SK-N-SH (cell line): ENCODE results near the gene HIBADH. TPM values are rescaled to one million over a fixed set of nuclear protein-coding genes. Genes with fewer than 3 reads are reported as not detected.

ENCODE experiments used
- CTCF ChIA-PET: fragments of 300-600, 350-600 bp; formaldehyde crosslinking; extraction: SDS; loops from one replicate; lab custom pipeline; 2021; lab: Yijun Ruan, JAX
- POLR2A ChIA-PET: fragments of 350-600 bp; sonication (Branson Sonifier 250); formaldehyde crosslinking; extraction: SDS; loops from one replicate; lab custom pipeline; 2020; ENCODE audit warnings: antibody characterized with exemption, inconsistent platforms; lab: Yijun Ruan, JAX
- DNase-seq: peaks from one replicate; pipeline ENCODE4 v3.0.0; 2012
- H2AFZ ChIP-seq: fragments of 200-600 bp; sonication (generic); 2 replicates; pipeline ENCODE4 v1.8.1; 2016; ENCODE audit warnings: antibody characterized with exemption, mild to moderate bottlenecking, low read depth
- H3F3A ChIP-seq: fragments of 200-600 bp; sonication (generic); replicated peaks from 2 replicates; pipeline ENCODE3; 2016; ENCODE audit warnings: antibody characterized with exemption, mild to moderate bottlenecking; ENCODE audit not compliant: insufficient read depth
- H3K27ac ChIP-seq, 2 experiments: fragments of 200-500 bp in 1 of 2; fragments of 200-600 bp in 1 of 2; sonication (Bioruptor generic) in 1 of 2; sonication (generic), shearing (Covaris generic) in 1 of 2; 2 replicates each; pipeline versions ENCODE4 v1.5.1 to v1.6.1; 2014 to 2016; ENCODE audit warnings: low read depth in 2 of 2, inconsistent platforms in 1 of 2, low read length in 1 of 2, mild to moderate bottlenecking in 1 of 2, mixed read lengths in 1 of 2
- H3K27me3 ChIP-seq: fragments of 200-600 bp; sonication (generic), shearing (Covaris generic); 2 replicates; pipeline ENCODE4 v1.6.1; 2016; ENCODE audit warnings: mixed run types; ENCODE audit not compliant: insufficient read depth
- H3K36me3 ChIP-seq, 2 experiments: fragments of 200-500 bp in 1 of 2; fragments of 200-600 bp in 1 of 2; sonication (Bioruptor generic) in 1 of 2; sonication (generic) in 1 of 2; replicated peaks in 1 of 2; 2 replicates each; pipeline versions ENCODE3 to v1.5.1; 2014 to 2016; ENCODE audit warnings: low read length in 1 of 2, mild to moderate bottlenecking in 1 of 2; ENCODE audit not compliant: insufficient read depth in 2 of 2, control insufficient read depth in 1 of 2
- H3K4me1 ChIP-seq, 2 experiments: fragments of 200-500 bp in 1 of 2; fragments of 200-600 bp in 1 of 2; sonication (Bioruptor generic) in 1 of 2; sonication (generic), shearing (Covaris generic) in 1 of 2; 2 replicates each; pipeline versions ENCODE4 v1.5.1 to v1.6.1; 2014 to 2016; ENCODE audit warnings: low read depth in 1 of 2, low read length in 1 of 2, mixed run types in 1 of 2; ENCODE audit not compliant: insufficient read depth in 2 of 2, control insufficient read depth in 1 of 2
- H3K4me2 ChIP-seq: fragments of 200-600 bp; sonication (generic), shearing (Covaris generic); 2 replicates; pipeline ENCODE4 v1.6.1; 2017; ENCODE audit warnings: mixed run types
- H3K4me3 ChIP-seq, 2 experiments: fragments of 200-500 bp in 1 of 2; fragments of 200-600 bp in 1 of 2; sonication (Bioruptor generic) in 1 of 2; sonication (generic), shearing (Covaris generic) in 1 of 2; 2 replicates each; pipeline versions ENCODE4 v1.5.1 to v1.8.1; 2014 to 2016; ENCODE audit warnings: low read depth in 2 of 2, inconsistent platforms in 1 of 2, low read length in 1 of 2, mild to moderate bottlenecking in 1 of 2, mixed read lengths in 1 of 2, moderate library complexity in 1 of 2
- H3K79me2 ChIP-seq: fragments of 200-600 bp; sonication (generic); 2 replicates; pipeline ENCODE4 v1.8.1; 2017; ENCODE audit warnings: mild to moderate bottlenecking; ENCODE audit not compliant: insufficient read depth
- H3K9ac ChIP-seq: fragments of 200-600 bp; sonication (generic); 2 replicates; pipeline ENCODE4 v1.6.1; 2017; ENCODE audit warnings: mixed run types
- H3K9me2 ChIP-seq: fragments of 200-600 bp; sonication (generic); 2 replicates; pipeline ENCODE4 v1.6.1; 2017; ENCODE audit warnings: mixed run types
- H3K9me3 ChIP-seq: fragments of 200-600 bp; sonication (generic); 2 replicates; pipeline ENCODE4 v1.6.1; 2017; ENCODE audit warnings: mixed run types, mild to moderate bottlenecking, moderate library complexity
- H4K20me1 ChIP-seq: fragments of 200-600 bp; sonication (generic); 2 replicates; pipeline ENCODE4 v1.6.1; 2017; ENCODE audit warnings: mild to moderate bottlenecking, mixed run types; ENCODE audit not compliant: insufficient read depth
- CHD2 ChIP-seq: fragments of 150-350 bp; IDR thresholded peaks from 2 replicates; pipeline ENCODE4 v1.6.1; 2018; ENCODE audit warnings: low read length; ENCODE audit not compliant: partially characterized antibody
- EP300 ChIP-seq, 2 experiments: IDR thresholded peaks; 2 replicates each; pipeline versions ENCODE4 v1.4.0 to v1.6.1; 2012; ENCODE audit warnings: borderline replicate concordance in 1 of 2, low read depth in 1 of 2, low read length in 1 of 2
- EZH2phosphoT487 ChIP-seq: fragments of 200-600 bp; sonication (generic); IDR thresholded peaks from 2 replicates; pipeline ENCODE4 v1.6.1; 2017; ENCODE audit warnings: low read depth, mixed run types, mild to moderate bottlenecking, antibody characterized with exemption, moderate library complexity, borderline replicate concordance
- FOXM1 ChIP-seq: IDR thresholded peaks from 2 replicates; pipeline ENCODE4 v1.4.0; 2012; ENCODE audit warnings: low read depth, mild to moderate bottlenecking
- GABPA ChIP-seq: IDR thresholded peaks from 2 replicates; pipeline ENCODE4 v1.4.0; 2012; ENCODE audit warnings: low read depth, mild to moderate bottlenecking
- GATA2 ChIP-seq: sonication (generic); formaldehyde crosslinking; IDR thresholded peaks from 2 replicates; pipeline ENCODE4 v1.5.0; 2020; ENCODE audit warnings: mild to moderate bottlenecking, missing genetic modification reagents
- IRF3 ChIP-seq: fragments of 150-350 bp; IDR thresholded peaks from 2 replicates; pipeline ENCODE4 v1.6.1; 2016; ENCODE audit warnings: mild to moderate bottlenecking, low read depth, low read length
- JUND ChIP-seq: IDR thresholded peaks from 2 replicates; pipeline ENCODE4 v1.4.0; 2012
- MXI1 ChIP-seq: IDR thresholded peaks from 2 replicates; pipeline ENCODE4 v1.6.1; 2012; ENCODE audit warnings: mild to moderate bottlenecking, low read depth, low read length, improper control_type of control experiment
- NFIC ChIP-seq: IDR thresholded peaks from 2 replicates; pipeline ENCODE4 v1.4.0; 2012; ENCODE audit warnings: borderline replicate concordance
- NRF1 ChIP-seq: IDR thresholded peaks from 2 replicates; pipeline ENCODE4 v1.6.1; 2012; ENCODE audit warnings: low read depth, mild to moderate bottlenecking, low read length
- PBX3 ChIP-seq: IDR thresholded peaks from 2 replicates; pipeline ENCODE4; 2012
- POLR2AphosphoS5 ChIP-seq: IDR thresholded peaks from 2 replicates; pipeline ENCODE4 v1.6.1; 2012; ENCODE audit warnings: low read depth, low read length
- RAD21 ChIP-seq: IDR thresholded peaks from 2 replicates; pipeline ENCODE4 v1.6.1; 2012; ENCODE audit warnings: mild to moderate bottlenecking, low read length
- RCOR1 ChIP-seq: fragments of 150-350 bp; IDR thresholded peaks from 2 replicates; pipeline ENCODE4 v1.6.1; 2017; ENCODE audit warnings: antibody characterized with exemption, low read length
- RFX5 ChIP-seq: IDR thresholded peaks from 2 replicates; pipeline ENCODE4 v1.6.1; 2012; ENCODE audit warnings: mild to moderate bottlenecking, improper control_type of control experiment, low read length
- SIN3A ChIP-seq: IDR thresholded peaks from 2 replicates; pipeline ENCODE4 v1.6.1; 2012; ENCODE audit warnings: low read depth, mild to moderate bottlenecking, low read length, moderate library complexity, borderline replicate concordance
- TAF1 ChIP-seq: IDR thresholded peaks from 2 replicates; pipeline ENCODE4 v1.6.1; 2012; ENCODE audit warnings: low read depth, mild to moderate bottlenecking, low read length, moderate library complexity, borderline replicate concordance
- TCF12 ChIP-seq: IDR thresholded peaks from 2 replicates; pipeline ENCODE4 v1.4.0; 2012
- USF2 ChIP-seq: fragments of 150-350 bp; IDR thresholded peaks from 2 replicates; pipeline ENCODE4 v1.6.1; 2017; ENCODE audit warnings: antibody characterized with exemption, low read length, low read depth, borderline replicate concordance
- YY1 ChIP-seq: IDR thresholded peaks from 2 replicates; pipeline ENCODE4 v1.4.0; 2012; ENCODE audit warnings: low read depth, mild to moderate bottlenecking
- ZBTB33 ChIP-seq: IDR thresholded peaks from 2 replicates; pipeline ENCODE4 v1.4.0; 2012; ENCODE audit warnings: low read depth, borderline replicate concordance
- WGBS: methylation state at CpG from one replicate; pipeline ENCODE4 v1.1.6; 2017; ENCODE audit warnings: low lambda C conversion rate; 5-methylcytosine and 5-hydroxymethylcytosine counted together
- polyA plus RNA-seq, 3 experiments: library from polyadenylated mRNA; depleted of rRNA; stranded (reverse); fragments of >200 nt; gene quantifications; 2 replicates each; pipeline ENCODE4 v1.2.3, GENCODE V29; 2012
- TF ChIP-seq, protein P1 (sequence below): IDR thresholded peaks from 2 replicates; pipeline ENCODE4 v1.4.0; 2012; ENCODE audit warnings: low read depth, borderline replicate concordance
- TF ChIP-seq, protein P2 (sequence below): fragments of 200-600 bp; sonication (generic); IDR thresholded peaks from 2 replicates; pipeline ENCODE4 v1.6.1; 2017; ENCODE audit warnings: antibody characterized with exemption, mild to moderate bottlenecking, moderate library complexity

The HIBADH gene
- polyA plus RNA-seq, 1 of the 3 experiments (the other 2 are of a cell fraction): 71.8 TPM

GRCh38 chr7:27482219-27482618, 180.5 kb downstream of the HIBADH start:
- Histone ChIP-seq H2AFZ (no peak overlapping the region), H3K36me3 (no peaks in the 10 kb centered on the region), H3K4me2 (no peak overlapping the region), H3K4me1 (no peaks in the 10 kb centered on the region), H3F3A (no peaks in the 10 kb centered on the region), H3K4me3 (no peak overlapping the region), H3K9me3 (no peaks in the 10 kb centered on the region), H3K27me3 (peaks cover 16% of the 10 kb centered on the region), H3K27ac (no peak overlapping the region), H3K79me2 (no peaks in the 10 kb centered on the region), H3K9me2 (no peaks in the 10 kb centered on the region), H3K9ac (no peak overlapping the region), H4K20me1 (no peaks in the 10 kb centered on the region; the same call in 1 of the 2 replicates)
- ChIA-PET CTCF (no interaction called here), POLR2A (no interaction called here)
- WGBS: 7% methylated on average over 1 of the region's 1 CpG
- no peak for DNase-seq
- TF ChIP-seq YY1 (no peak), PBX3 (no peak), GATA2 (CRISPR knock-in tag) (no peak), JUND (no peak), TCF12 (no peak), EZH2phosphoT487 (no peak), SIN3A (no peak), ZBTB33 (no peak), RCOR1 (no peak), NFIC (no peak), TAF1 (no peak), GABPA (no peak), RFX5 (no peak), POLR2AphosphoS5 (no peak), EP300 (IDR thresholded peaks at IDR 0.05; ENCODE audit: borderline replicate concordance in 1 of 2, low read depth in 1 of 2, low read length in 1 of 2) (no peak)
- TF ChIP-seq, protein P1, sequence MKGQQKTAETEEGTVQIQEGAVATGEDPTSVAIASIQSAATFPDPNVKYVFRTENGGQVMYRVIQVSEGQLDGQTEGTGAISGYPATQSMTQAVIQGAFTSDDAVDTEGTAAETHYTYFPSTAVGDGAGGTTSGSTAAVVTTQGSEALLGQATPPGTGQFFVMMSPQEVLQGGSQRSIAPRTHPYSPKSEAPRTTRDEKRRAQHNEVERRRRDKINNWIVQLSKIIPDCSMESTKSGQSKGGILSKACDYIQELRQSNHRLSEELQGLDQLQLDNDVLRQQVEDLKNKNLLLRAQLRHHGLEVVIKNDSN: no peak

DNA sequence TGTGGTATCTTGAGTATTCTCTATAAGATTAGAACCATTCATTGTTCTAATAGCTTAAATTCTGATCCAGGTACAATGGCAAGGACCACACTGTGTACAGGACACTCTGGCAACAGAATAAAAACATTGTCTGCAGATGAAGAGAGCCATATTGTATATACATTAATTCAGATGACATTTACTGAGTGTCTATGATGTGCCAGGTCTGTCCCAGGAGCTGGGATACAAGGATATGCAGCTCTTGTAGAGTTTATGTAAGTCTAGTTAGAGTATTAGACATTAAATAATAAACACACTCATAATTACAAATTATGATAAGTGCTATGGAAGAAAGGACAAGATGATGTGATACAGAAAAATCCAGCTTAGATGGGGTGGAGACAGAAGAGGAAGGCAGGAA, 184.1 kb downstream of the HIBADH start:
- H3K27me3 ChIP-seq: peaks cover 2% of the 10 kb centered on the region; the same call in 1 of the 2 replicates
- no peaks in the 10 kb centered on the region for H3K79me2 ChIP-seq
- no peak overlapping the region for H3K4me2 ChIP-seq
- H3K9ac ChIP-seq: no peak overlapping the region
- POLR2A ChIA-PET: no interaction called here
- H2AFZ ChIP-seq: no peak overlapping the region
- no peaks in the 10 kb centered on the region; the same call in 1 of the 2 replicates for H4K20me1 ChIP-seq
- H3K4me1 ChIP-seq: no peaks in the 10 kb centered on the region
- no peaks in the 10 kb centered on the region for H3F3A ChIP-seq
- no peak for DNase-seq
- H3K9me3 ChIP-seq: no peaks in the 10 kb centered on the region
- H3K9me2 ChIP-seq: no peaks in the 10 kb centered on the region
- CTCF ChIA-PET: interaction anchor here (1.2 kb wide), 1 partner anchor 98 kb away, joined by 3 read pairs; no protein-coding TSS in a partner anchor
- TF ChIP-seq USF2 (no peak), RAD21 (no peak), MXI1 (no peak), NRF1 (no peak), FOXM1 (no peak), CHD2 (no peak), IRF3 (no peak)
- TF ChIP-seq, protein P2, sequence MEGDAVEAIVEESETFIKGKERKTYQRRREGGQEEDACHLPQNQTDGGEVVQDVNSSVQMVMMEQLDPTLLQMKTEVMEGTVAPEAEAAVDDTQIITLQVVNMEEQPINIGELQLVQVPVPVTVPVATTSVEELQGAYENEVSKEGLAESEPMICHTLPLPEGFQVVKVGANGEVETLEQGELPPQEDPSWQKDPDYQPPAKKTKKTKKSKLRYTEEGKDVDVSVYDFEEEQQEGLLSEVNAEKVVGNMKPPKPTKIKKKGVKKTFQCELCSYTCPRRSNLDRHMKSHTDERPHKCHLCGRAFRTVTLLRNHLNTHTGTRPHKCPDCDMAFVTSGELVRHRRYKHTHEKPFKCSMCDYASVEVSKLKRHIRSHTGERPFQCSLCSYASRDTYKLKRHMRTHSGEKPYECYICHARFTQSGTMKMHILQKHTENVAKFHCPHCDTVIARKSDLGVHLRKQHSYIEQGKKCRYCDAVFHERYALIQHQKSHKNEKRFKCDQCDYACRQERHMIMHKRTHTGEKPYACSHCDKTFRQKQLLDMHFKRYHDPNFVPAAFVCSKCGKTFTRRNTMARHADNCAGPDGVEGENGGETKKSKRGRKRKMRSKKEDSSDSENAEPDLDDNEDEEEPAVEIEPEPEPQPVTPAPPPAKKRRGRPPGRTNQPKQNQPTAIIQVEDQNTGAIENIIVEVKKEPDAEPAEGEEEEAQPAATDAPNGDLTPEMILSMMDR: no peak
- TF ChIP-seq, all 33 proteins: peak for 0
- Histone ChIP-seq H3K27ac (no peak overlapping the region), H3K36me3 (no peaks in the 10 kb centered on the region), H3K4me3 (no peak overlapping the region)
